Mesendoderm (in vitro differentiated cells): ENCODE data around the gene PELI1.
A peak's percentile ranks its signal among the peaks of the same experiment; 100 is the strongest.

Source experiments
- DNase-seq: peaks from one replicate; pipeline ENCODE4 v3.0.0; 2013
- H2AK5ac ChIP-seq: 2 replicates; pipeline ENCODE4 v1.6.1; 2013; ENCODE audit warnings: low read length, inconsistent platforms
- H2BK120ac ChIP-seq: 2 replicates; pipeline ENCODE4 v1.6.1; 2013; ENCODE audit warnings: low read depth, mild to moderate bottlenecking, low read length, moderate library complexity, mixed read lengths
- H2BK15ac ChIP-seq: replicated peaks from 2 replicates; pipeline ENCODE4 v1.6.1; 2013; ENCODE audit warnings: low read depth, mild to moderate bottlenecking, moderate library complexity
- H2BK5ac ChIP-seq: 2 replicates; pipeline ENCODE4 v1.6.1; 2013; ENCODE audit warnings: low read length, inconsistent platforms
- H3K18ac ChIP-seq: 2 replicates; pipeline ENCODE4 v1.6.1; 2013; ENCODE audit warnings: mild to moderate bottlenecking, low read length, mixed read lengths
- H3K23ac ChIP-seq: one replicate; pipeline ENCODE4 v1.6.1; 2013; ENCODE audit warnings: low read length
- H3K27ac ChIP-seq: 2 replicates; pipeline ENCODE4 v1.5.1; 2013; ENCODE audit warnings: low read depth, mild to moderate bottlenecking, inconsistent platforms, low read length, moderate library complexity
- H3K27me3 ChIP-seq: 2 replicates; pipeline ENCODE4 v1.6.1; 2013; ENCODE audit warnings: low read length, control low read depth, mild to moderate bottlenecking, inconsistent platforms; ENCODE audit not compliant: insufficient read depth, poor library complexity
- H3K36me3 ChIP-seq: 2 replicates; pipeline ENCODE4 v1.6.1; 2013; ENCODE audit warnings: low read length, inconsistent platforms; ENCODE audit not compliant: control insufficient read depth, insufficient read depth
- H3K4ac ChIP-seq: one replicate; pipeline ENCODE4 v1.6.1; 2013; ENCODE audit warnings: low read depth, mild to moderate bottlenecking, low read length, moderate library complexity
- H3K4me1 ChIP-seq: 2 replicates; pipeline ENCODE4 v1.6.1; 2013; ENCODE audit warnings: low read depth, low read length, inconsistent platforms; ENCODE audit not compliant: control insufficient read depth
- H3K4me2 ChIP-seq: 2 replicates; pipeline ENCODE4 v1.6.1; 2013; ENCODE audit warnings: low read length
- H3K4me3 ChIP-seq: 2 replicates; pipeline ENCODE4 v1.5.1; 2013; ENCODE audit warnings: mild to moderate bottlenecking, low read length
- H3K56ac ChIP-seq: one replicate; pipeline ENCODE4 v1.6.1; 2013; ENCODE audit warnings: low read length
- H3K79me1 ChIP-seq: 2 replicates; pipeline ENCODE4 v1.6.1; 2013; ENCODE audit warnings: low read length, inconsistent platforms
- H3K79me2 ChIP-seq: 2 replicates; pipeline ENCODE4 v1.6.1; 2013; ENCODE audit warnings: mild to moderate bottlenecking, low read length; ENCODE audit not compliant: control insufficient read depth, insufficient read depth
- H3K9ac ChIP-seq: 2 replicates; pipeline ENCODE4 v1.6.1; 2013; ENCODE audit warnings: low read length, inconsistent platforms
- H4K5ac ChIP-seq: one replicate; pipeline ENCODE4 v1.6.1; 2013; ENCODE audit warnings: low read length
- H4K8ac ChIP-seq: one replicate; pipeline ENCODE4 v1.6.1; 2013; ENCODE audit warnings: low read depth, mild to moderate bottlenecking, control low read depth, low read length, moderate library complexity
- WGBS: extraction: QIAGEN DNeasy Blood & Tissue Kit; methylation state at CpG from one replicate; pipeline ENCODE4 v1.1.7; 2013; ENCODE audit warnings: low lambda C conversion rate, missing lambda C conversion rate; ENCODE audit not compliant: insufficient coverage; ENCODE audit errors: extremely low coverage; 5-methylcytosine and 5-hydroxymethylcytosine counted together

Gene PELI1

DNA sequence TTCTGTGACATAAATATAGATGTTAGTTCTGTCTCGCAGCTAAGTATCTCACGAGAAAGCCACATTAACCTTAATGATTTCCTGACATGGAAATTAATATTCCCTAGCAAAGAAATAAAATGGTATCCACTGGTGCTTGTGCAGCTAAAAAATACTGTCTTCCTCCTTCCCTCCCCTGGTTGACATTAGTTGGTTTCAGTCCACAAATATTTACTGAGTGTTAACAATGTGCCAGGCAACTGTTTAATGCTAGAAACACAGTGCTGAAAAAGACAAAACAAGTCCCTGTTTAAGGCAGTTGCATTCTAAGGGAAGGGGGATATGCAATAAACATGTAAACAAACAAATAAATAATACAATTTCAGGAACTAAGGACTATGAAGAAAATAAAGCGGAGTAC is 80.8 kb downstream of the PELI1 start:
- Histone ChIP-seq H4K5ac (no peak overlapping the region), H2BK120ac (no peak overlapping the region), H3K4ac (no peak overlapping the region), H3K79me1 (no peaks in the 10 kb centered on the region), H2AK5ac (no peak overlapping the region), H2BK15ac (no peak overlapping the region), H3K18ac (no peak overlapping the region), H3K79me2 (no peaks in the 10 kb centered on the region), H3K56ac (no peak overlapping the region), H3K4me2 (no peak overlapping the region), H4K8ac (no peak overlapping the region), H3K27me3 (no peaks in the 10 kb centered on the region), H3K23ac (no peak overlapping the region), H3K27ac (no peak overlapping the region), H3K4me1 (peaks cover 2% of the 10 kb centered on the region), H3K36me3 (no peaks in the 10 kb centered on the region), H2BK5ac (no peak overlapping the region), H3K4me3 (no peak overlapping the region), H3K9ac (no peak overlapping the region)
- DNase-seq: no peak
- no CpG with 5 or more reads among the region's 3 CpGs for WGBS

DNA sequence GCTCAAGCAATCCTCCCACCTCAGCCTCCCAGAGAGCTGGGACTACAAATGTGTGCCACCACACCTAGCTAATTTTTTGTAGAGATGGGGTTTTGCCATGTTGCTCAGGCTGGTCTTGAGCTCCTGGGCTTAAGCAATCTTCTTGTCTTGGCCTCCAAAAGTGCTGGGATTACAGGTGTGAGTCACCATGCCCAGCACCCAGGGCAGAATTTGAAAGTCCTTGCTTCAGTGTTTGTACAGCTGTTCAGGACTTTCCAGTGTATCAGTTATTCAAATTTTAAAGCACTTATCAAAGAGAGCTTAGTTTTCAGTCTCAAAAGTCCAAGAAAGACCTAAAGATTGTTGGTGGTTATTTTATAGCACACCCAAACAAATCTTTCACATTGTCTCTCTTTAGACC is 81.4 kb downstream of the PELI1 start:
- no peak overlapping the region for H3K18ac ChIP-seq
- H3K36me3 ChIP-seq: no peaks in the 10 kb centered on the region
- no peak overlapping the region for H3K9ac ChIP-seq
- H2BK120ac ChIP-seq: no peak overlapping the region
- no peak overlapping the region for H3K4me2 ChIP-seq
- H3K79me2 ChIP-seq: no peaks in the 10 kb centered on the region
- no peak overlapping the region for H2BK15ac ChIP-seq
- H2AK5ac ChIP-seq: no peak overlapping the region
- H3K27me3 ChIP-seq: no peaks in the 10 kb centered on the region
- no peak overlapping the region for H2BK5ac ChIP-seq
- no peak for DNase-seq
- no peak overlapping the region for H3K23ac ChIP-seq
- no peak overlapping the region for H3K27ac ChIP-seq
- H3K79me1 ChIP-seq: no peaks in the 10 kb centered on the region
- H3K4ac ChIP-seq: no peak overlapping the region
- no peak overlapping the region for H3K4me3 ChIP-seq
- H3K4me1 ChIP-seq: peaks cover 2% of the 10 kb centered on the region
- H4K5ac ChIP-seq: no peak overlapping the region
- H4K8ac ChIP-seq: no peak overlapping the region
- no peak overlapping the region for H3K56ac ChIP-seq

DNA sequence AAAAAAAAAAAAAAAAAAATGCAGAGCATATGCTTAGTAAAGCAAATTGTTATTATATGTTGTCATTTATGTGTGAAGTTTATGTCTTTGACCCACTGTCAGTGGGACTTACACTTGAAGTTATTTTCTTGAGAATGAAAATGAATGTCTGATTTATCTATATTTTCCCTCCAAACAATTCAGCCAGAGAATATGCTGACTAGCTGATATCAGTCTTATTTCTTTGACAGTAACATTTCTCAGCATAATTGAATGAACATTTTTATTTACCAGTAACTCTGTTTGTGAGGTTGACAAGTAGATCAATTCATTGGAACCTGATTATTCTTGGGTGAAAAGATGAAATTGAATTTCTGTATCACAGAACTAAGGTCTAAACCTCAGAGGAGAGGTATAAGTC is 85.0 kb downstream of the PELI1 start:
- no peaks in the 10 kb centered on the region for H3K36me3 ChIP-seq
- H3K27me3 ChIP-seq: no peaks in the 10 kb centered on the region
- no peak overlapping the region for H2AK5ac ChIP-seq
- H3K4me2 ChIP-seq: no peak overlapping the region
- H2BK15ac ChIP-seq: no peak overlapping the region
- H3K56ac ChIP-seq: no peak overlapping the region
- H3K4ac ChIP-seq: no peak overlapping the region
- no peak overlapping the region for H2BK120ac ChIP-seq
- no peak overlapping the region for H4K5ac ChIP-seq
- H4K8ac ChIP-seq: no peak overlapping the region
- DNase-seq: no peak
- no peak overlapping the region for H3K9ac ChIP-seq
- no peaks in the 10 kb centered on the region for H3K79me2 ChIP-seq
- no peak overlapping the region for H3K18ac ChIP-seq
- no peak overlapping the region for H3K27ac ChIP-seq
- H3K79me1 ChIP-seq: no peaks in the 10 kb centered on the region
- H3K4me1 ChIP-seq: no peaks in the 10 kb centered on the region
- no peak overlapping the region for H3K4me3 ChIP-seq
- no peak overlapping the region for H2BK5ac ChIP-seq
- no peak overlapping the region for H3K23ac ChIP-seq

DNA sequence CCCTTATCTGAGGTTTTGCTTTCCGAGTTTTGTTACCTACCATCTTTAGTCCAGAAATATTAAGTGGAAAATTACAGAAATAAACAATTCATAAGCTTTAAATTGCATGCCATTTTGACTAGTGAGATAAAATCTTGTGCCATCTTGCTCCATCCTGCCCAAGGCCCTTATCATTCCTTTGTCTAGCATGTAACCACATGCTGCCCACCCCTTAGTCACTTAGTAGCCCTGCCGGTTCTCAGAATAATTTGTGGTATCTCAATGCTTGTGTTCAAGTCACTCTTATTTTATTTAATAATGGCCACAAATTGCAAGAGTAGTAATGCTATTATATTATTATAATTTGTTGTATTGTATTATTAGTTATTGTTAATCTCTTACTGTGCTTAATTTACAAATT is 88.2 kb downstream of the PELI1 start:
- no peak overlapping the region for H3K4me2 ChIP-seq

DNA sequence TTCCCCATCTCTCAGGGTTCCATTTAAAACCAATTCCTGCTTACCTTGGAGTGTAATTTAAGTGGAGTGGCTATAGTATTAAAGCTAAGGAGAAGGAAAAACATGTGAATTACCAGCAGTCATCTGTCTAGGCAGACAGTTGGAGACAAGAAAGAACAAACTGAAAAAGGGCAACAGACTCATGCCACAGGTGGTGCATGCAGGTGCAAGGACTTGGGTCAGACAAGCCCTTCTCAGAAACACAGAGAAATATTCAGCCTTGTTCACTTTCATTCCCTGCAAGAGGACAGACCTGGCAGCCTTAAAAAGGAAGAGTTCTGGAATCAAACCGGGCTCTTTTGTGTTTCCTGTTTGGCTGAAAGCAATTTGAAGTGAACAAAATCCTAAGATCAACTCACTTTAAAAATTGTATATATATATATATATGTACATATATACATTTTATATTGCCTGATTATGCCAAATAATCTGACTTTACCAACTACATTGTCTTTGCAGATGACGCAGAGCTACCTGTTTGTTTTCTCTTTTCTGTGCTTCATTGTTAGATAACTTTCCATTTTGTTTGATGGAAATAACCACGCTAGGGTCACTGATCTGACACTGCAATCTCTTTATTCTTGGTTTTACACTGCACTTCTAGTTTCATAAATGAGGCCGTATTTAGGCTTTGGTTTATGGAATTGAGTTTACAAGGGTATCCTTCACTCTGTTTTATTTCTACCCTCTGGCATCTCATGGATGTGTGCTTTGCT is 89.9 kb downstream of the PELI1 start:
- Histone ChIP-seq H3K27ac (no peak overlapping the region), H3K56ac (no peak overlapping the region), H3K79me1 (no peaks in the 10 kb centered on the region), H4K5ac (no peak overlapping the region), H3K18ac (no peak overlapping the region), H3K4me3 (no peak overlapping the region), H2BK5ac (no peak overlapping the region), H3K27me3 (no peaks in the 10 kb centered on the region), H3K36me3 (no peaks in the 10 kb centered on the region), H3K9ac (no peak overlapping the region), H2BK120ac (peak overlapping the region; percentile 61), H3K23ac (no peak overlapping the region), H3K4ac (no peak overlapping the region), H2AK5ac (no peak overlapping the region), H3K4me2 (no peak overlapping the region), H2BK15ac (no peak overlapping the region), H3K4me1 (no peaks in the 10 kb centered on the region), H4K8ac (no peak overlapping the region), H3K79me2 (no peaks in the 10 kb centered on the region)
- no CpG with 5 or more reads among the region's 4 CpGs for WGBS
- DNase-seq: no peak

More for the DNA sequence above, 88.2 kb downstream of the PELI1 start:
- Histone ChIP-seq H3K27ac (no peak overlapping the region), H3K4me3 (no peak overlapping the region), H3K27me3 (no peaks in the 10 kb centered on the region), H3K4ac (no peak overlapping the region), H3K56ac (no peak overlapping the region), H3K36me3 (no peaks in the 10 kb centered on the region), H4K5ac (no peak overlapping the region), H2BK120ac (no peak overlapping the region), H3K79me1 (no peaks in the 10 kb centered on the region), H2AK5ac (no peak overlapping the region), H2BK15ac (no peak overlapping the region), H3K4me1 (no peaks in the 10 kb centered on the region), H4K8ac (no peak overlapping the region), H3K79me2 (no peaks in the 10 kb centered on the region), H2BK5ac (no peak overlapping the region), H3K23ac (no peak overlapping the region), H3K18ac (no peak overlapping the region), H3K9ac (no peak overlapping the region)
- no CpG with 5 or more reads among the region's 2 CpGs for WGBS
- DNase-seq: no peak
